Esophagus muscularis mucosa (tissue), 4 donors: ENCODE measurements around the gene MARVELD2. TPM values are rescaled to one million over a fixed set of nuclear protein-coding genes. Genes with fewer than 3 reads are reported as not detected.
"Not testable (repeated sequence)": the region's sequence is repeated elsewhere in the genome, so short reads cannot be mapped to it uniquely, and the experiment has no call there.

ENCODE experiments used
- DNase-seq: peaks from one replicate; pipeline ENCODE4 v3.0.0-alpha.2; 2017; ENCODE audit errors: extremely low spot score
- H3K27ac ChIP-seq, 4 donors: fragments of 200-600 bp; sonication (generic); replicated peaks in 1 of 4; 1 replicate in 3 of 4; 2 replicates in 1 of 4; pipeline ENCODE4 v1.5.1; 2016 to 2019; ENCODE audit warnings: mild to moderate bottlenecking in 1 of 4
- H3K27me3 ChIP-seq, 4 donors: fragments of 200-600 bp; sonication (generic); one replicate each; pipeline versions ENCODE4 v1.5.1 to v1.6.0; 2016 to 2019
- H3K36me3 ChIP-seq, 4 donors: fragments of 200-600 bp; sonication (generic); one replicate each; pipeline ENCODE4 v1.5.1; 2016 to 2019
- H3K4me1 ChIP-seq, 4 donors: fragments of 200-600 bp; sonication (generic); one replicate each; pipeline ENCODE4 v1.5.1; 2016 to 2019
- H3K4me3 ChIP-seq, 4 donors: fragments of 200-600 bp; sonication (generic); 1 replicate in 2 of 4; 2 replicates in 2 of 4; pipeline ENCODE4 v1.5.1; 2016 to 2019; ENCODE audit warnings: mild to moderate bottlenecking in 4 of 4, moderate library complexity in 1 of 4
- H3K9me3 ChIP-seq, 4 donors: fragments of 200-600 bp; sonication (generic); 1 replicate in 3 of 4; 2 replicates in 1 of 4; pipeline ENCODE4 v1.5.1; 2016 to 2019
- CTCF ChIP-seq, 3 experiments: fragments of 200-600 bp in 2 of 3; fragments of 450-650 bp in 1 of 3; sonication (generic) in 2 of 3; IDR thresholded peaks; one replicate each; pipeline ENCODE4 v1.5.1; 2017 to 2019; ENCODE audit warnings: antibody characterized with exemption in 3 of 3, mild to moderate bottlenecking in 2 of 3, moderate library complexity in 1 of 3
- EP300 ChIP-seq: sonication (generic); formaldehyde crosslinking; IDR thresholded peaks from one replicate; pipeline ENCODE4 v1.6.1; 2017; ENCODE audit warnings: antibody characterized with exemption
- POLR2A ChIP-seq: fragments of 450-650 bp; IDR thresholded peaks from one replicate; pipeline ENCODE4 v1.6.1; 2017; ENCODE audit warnings: antibody characterized with exemption, moderate library complexity, mild to moderate bottlenecking, low read depth
- POLR2AphosphoS5 ChIP-seq, 2 donors: sonication (generic); formaldehyde crosslinking; IDR thresholded peaks; one replicate each; pipeline ENCODE4 v1.6.1; 2017; ENCODE audit warnings: antibody characterized with exemption in 2 of 2
- WGBS: methylation state at CpG from one replicate; pipeline ENCODE4 v1.1.5; 2018; 5-methylcytosine and 5-hydroxymethylcytosine counted together
- intact Hi-C: fragments of 100-400 bp; cut with DNase I; formaldehyde crosslinking; loops from one replicate; pipeline ENCODE4 v1.15.1; 2023
- total RNA-seq, 4 donors: library from RNA; depleted of rRNA; stranded (reverse); fragments of >200 nt; gene quantifications; one replicate each; pipeline versions ENCODE4 v1.1.0 to v1.2.1, GENCODE V29; 2016

Gene MARVELD2
- total RNA-seq, 4 donors from 2014 or later: 0.42 to 1.0 (median 0.93) TPM

GRCh38 chr5:69477170-69477569 lies 62.3 kb downstream of the MARVELD2 start:
- Histone ChIP-seq H3K36me3 (no peaks in the 10 kb centered on the region), H3K4me1 (no peaks in the 10 kb centered on the region), H3K9me3 (no peaks in the 10 kb centered on the region), H3K4me3 (no peak overlapping the region), H3K27ac (no peak overlapping the region), H3K27me3 (no peaks in the 10 kb centered on the region)
- WGBS: 14% methylated on average over 1 of the region's 1 CpG
- TF ChIP-seq POLR2A (no peak), POLR2AphosphoS5 (IDR thresholded peaks at IDR 0.05) (no peak), CTCF (IDR thresholded peaks at IDR 0.05) (no peak), EP300 (no peak)
- DNase-seq: no peak
- intact Hi-C loops: no loop called here

- intact Hi-C loops, H3K27ac ChIP-seq, H3K9me3 ChIP-seq, H3K36me3 ChIP-seq, DNase-seq, H3K27me3 ChIP-seq, H3K4me1 ChIP-seq, H3K4me3 ChIP-seq: not testable (repeated sequence)
- 89% methylated on average over 7 of the region's 7 CpGs for WGBS
Observed at GRCh38 chr5:69478296-69478695, 63.4 kb downstream of the MARVELD2 start.

- H3K4me3 ChIP-seq: no peak overlapping the region
- H3K4me1 ChIP-seq: no peaks in the 10 kb centered on the region
- intact Hi-C loops: no loop called here
- peaks cover 0 to 17% (median 0%) of the 10 kb centered on the region in 4 donors for H3K27me3 ChIP-seq
- no peak for DNase-seq
- H3K36me3 ChIP-seq: no peaks in the 10 kb centered on the region
- TF ChIP-seq CTCF (IDR thresholded peaks at IDR 0.05): no peak
- no peak for TF ChIP-seq POLR2AphosphoS5 (IDR thresholded peaks at IDR 0.05)
- TF ChIP-seq POLR2A: no peak
- no peak for TF ChIP-seq EP300
- 71% methylated on average over 7 of the region's 7 CpGs for WGBS
- H3K27ac ChIP-seq: no peak overlapping the region
- H3K9me3 ChIP-seq: no peaks in the 10 kb centered on the region
Observed at GRCh38 chr5:69484891-69485290, 70.0 kb downstream of the MARVELD2 start.

- Histone ChIP-seq H3K4me1 (no peaks in the 10 kb centered on the region), H3K9me3 (no peaks in the 10 kb centered on the region), H3K36me3 (no peaks in the 10 kb centered on the region), H3K27ac (no peak overlapping the region), H3K4me3 (no peak overlapping the region), H3K27me3 (peaks cover 0 to 17% (median 0%) of the 10 kb centered on the region in 4 donors)
- intact Hi-C loops: no loop called here
- 67% methylated on average over 1 of the region's 1 CpG for WGBS
- no peak for DNase-seq
- TF ChIP-seq EP300: no peak
- no peak for TF ChIP-seq POLR2AphosphoS5 (IDR thresholded peaks at IDR 0.05)
- TF ChIP-seq POLR2A: no peak
- no peak for TF ChIP-seq CTCF (IDR thresholded peaks at IDR 0.05)
Observed at GRCh38 chr5:69485471-69485870, 70.6 kb downstream of the MARVELD2 start.

GRCh38 chr5:69489246-69489645 lies 74.3 kb downstream of the MARVELD2 start:
- Histone ChIP-seq H3K27ac (no peak overlapping the region), H3K27me3 (peaks cover 0 to 50% (median 16%) of the 10 kb centered on the region in 4 donors), H3K36me3 (no peaks in the 10 kb centered on the region), H3K9me3 (no peaks in the 10 kb centered on the region), H3K4me3 (no peak overlapping the region), H3K4me1 (peaks cover 19 to 26% (median 24%) of the 10 kb centered on the region in 4 donors)
- WGBS: 79% methylated on average over 4 of the region's 4 CpGs
- intact Hi-C loops: no loop called here
- no peak for DNase-seq
- TF ChIP-seq EP300 (no peak), POLR2A (no peak), CTCF (IDR thresholded peaks at IDR 0.05) (no peak), POLR2AphosphoS5 (IDR thresholded peaks at IDR 0.05) (no peak)
